ENCODE data around the gene AMPD3.

DNA sequence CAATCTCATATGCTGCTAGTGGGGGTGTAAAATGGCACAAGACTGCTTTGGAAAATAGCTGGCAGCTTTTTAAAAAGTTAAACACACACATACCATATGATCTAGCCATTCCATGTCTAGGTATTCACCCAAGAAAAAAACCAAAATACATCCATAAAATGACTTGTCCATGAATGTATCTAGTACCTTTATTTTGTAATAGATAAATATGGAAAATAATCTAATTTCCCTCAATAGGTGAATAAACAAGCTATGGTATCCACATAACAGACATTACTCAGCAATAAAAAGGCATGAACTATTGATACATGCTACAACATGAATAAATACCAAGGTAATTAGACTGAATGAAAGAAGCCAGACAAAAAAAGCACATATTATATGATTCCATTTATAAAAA is 63.1 kb downstream of the AMPD3 start:
- TF ChIP-seq GATA3 (IDR thresholded peaks at IDR 0.05; ENCODE audit: low read depth, low read length) (no peak), GATA2 (IDR thresholded peaks at IDR 0.05; ENCODE audit: low read depth, low read length) (no peak)

Data from SH-SY5Y (cell line).